Astrocyte of the spinal cord (primary cell): ENCODE measurements around the gene MON2.

Experiments used
- DNase-seq: peaks from one replicate; pipeline ENCODE4 v3.0.0; 2011; ENCODE audit warnings: low read depth, low spot score
- H3K4me3 ChIP-seq: 2 replicates; pipeline ENCODE4 v1.5.1; 2011; ENCODE audit warnings: low read depth, mild to moderate bottlenecking, low read length, moderate library complexity
- CTCF ChIP-seq: IDR thresholded peaks from 2 replicates; pipeline ENCODE4 v1.5.1; 2012; ENCODE audit warnings: low read depth, mild to moderate bottlenecking, low read length, inconsistent platforms
- in situ Hi-C: cut with HindIII; loops from 2 replicates; pipeline ENCODE4 v1.10.0; 2017; ENCODE audit warnings: low sequenced_read_pairs

Gene MON2

DNA sequence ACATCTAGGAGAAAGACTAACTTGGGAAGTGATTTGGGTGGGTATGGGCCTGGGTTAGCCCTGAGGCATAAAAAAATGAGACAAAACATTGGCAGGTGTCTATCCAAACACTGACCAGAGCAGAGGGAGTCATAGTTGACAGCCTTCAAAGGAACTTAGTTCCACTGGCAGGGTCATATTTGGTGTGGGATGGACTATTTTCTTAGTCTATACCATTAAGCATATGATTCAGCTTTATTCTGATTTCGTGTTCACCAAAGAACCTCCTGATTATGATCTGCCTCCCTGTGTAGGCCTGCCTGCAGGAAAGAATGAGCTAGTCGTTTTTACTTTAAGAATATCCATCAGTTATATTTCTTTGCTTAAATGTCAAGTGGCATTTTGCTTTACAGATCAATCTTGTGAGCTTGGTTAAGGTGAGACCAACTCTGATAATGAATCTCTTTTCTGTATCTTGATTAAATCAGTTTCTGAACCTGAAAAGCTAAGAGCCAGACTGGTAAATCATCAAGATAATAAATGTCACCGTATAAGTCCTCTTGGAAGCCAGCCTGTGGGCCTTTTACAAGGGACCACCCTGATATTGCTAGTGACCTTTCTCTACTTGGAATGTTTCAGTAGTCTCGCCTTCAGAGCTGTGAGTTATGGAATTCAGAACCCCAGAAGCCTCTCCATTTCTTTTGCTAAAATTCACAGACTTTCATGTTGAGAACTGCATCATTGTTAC lies 182.9 kb downstream of the MON2 start:
- no peak for DNase-seq
- in situ Hi-C loops = no loop called here
- no peak for TF ChIP-seq CTCF
- no peak overlapping the region for H3K4me3 ChIP-seq
